Activated gamma-delta T cell (primary cell): ENCODE measurements around the gene SLC39A13.
A peak's percentile ranks its signal among the peaks of the same experiment; 100 is the strongest.

Source experiments
- DNase-seq: peaks from one replicate; lab custom pipeline; 2025; lab: John Stamatoyannopoulos, UW

Gene SLC39A13

DNA sequence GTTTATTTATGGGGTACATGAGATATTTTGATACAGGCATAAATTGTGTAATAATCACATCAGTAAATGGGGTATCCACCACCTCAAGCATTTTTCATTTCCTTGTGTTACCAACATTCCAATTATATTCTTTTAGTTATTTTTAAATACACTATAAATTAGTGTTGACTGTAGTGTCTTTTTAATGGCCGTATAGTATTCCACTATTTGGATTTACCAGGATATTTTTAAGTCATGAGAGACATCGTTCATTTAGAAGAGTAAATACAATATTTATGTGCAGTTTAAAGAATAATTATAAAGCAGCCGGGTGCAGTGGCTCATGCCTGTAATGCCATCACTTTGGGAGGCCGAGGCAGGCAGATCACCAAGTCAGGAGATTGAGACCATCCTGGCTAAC, 23.9 kb upstream of the SLC39A13 start:
- DNase-seq: no peak

DNA sequence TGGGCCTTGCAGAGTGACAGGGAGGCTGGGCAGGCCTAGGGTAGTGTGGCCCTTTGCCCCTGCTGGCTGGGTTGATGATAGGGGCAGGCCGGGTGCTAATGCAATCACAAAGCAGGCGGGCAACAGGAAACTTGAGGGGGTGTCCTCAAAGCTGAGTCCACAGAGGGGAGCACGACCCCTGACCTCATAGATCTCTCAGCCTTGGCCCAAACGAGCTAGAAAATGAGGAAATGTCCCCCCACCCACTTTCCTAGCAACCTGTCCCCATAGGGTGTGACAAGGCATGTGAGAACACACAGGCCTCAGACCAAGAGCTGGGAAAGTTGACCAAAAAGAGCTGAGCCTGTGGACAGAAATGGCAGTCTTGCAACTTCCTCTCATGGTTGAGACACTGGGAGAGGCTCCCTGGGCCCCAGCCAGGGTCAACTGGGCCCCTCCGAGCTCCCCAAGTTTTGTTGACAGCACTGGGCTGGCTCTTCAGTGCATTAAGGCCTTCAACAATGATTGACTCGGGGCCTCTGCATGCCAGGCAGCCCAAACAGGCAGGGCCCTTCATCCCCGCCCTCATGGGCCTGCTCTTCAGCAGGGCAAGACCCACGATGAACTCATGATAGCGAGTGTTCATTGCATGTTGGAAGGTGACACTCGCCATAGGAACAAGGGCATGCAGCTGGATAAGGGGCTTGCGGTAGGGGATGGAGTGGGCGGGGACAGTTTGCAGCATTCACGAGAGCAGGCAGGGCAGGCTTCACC, 20.3 kb upstream of the SLC39A13 start:
- no peak for DNase-seq

DNA sequence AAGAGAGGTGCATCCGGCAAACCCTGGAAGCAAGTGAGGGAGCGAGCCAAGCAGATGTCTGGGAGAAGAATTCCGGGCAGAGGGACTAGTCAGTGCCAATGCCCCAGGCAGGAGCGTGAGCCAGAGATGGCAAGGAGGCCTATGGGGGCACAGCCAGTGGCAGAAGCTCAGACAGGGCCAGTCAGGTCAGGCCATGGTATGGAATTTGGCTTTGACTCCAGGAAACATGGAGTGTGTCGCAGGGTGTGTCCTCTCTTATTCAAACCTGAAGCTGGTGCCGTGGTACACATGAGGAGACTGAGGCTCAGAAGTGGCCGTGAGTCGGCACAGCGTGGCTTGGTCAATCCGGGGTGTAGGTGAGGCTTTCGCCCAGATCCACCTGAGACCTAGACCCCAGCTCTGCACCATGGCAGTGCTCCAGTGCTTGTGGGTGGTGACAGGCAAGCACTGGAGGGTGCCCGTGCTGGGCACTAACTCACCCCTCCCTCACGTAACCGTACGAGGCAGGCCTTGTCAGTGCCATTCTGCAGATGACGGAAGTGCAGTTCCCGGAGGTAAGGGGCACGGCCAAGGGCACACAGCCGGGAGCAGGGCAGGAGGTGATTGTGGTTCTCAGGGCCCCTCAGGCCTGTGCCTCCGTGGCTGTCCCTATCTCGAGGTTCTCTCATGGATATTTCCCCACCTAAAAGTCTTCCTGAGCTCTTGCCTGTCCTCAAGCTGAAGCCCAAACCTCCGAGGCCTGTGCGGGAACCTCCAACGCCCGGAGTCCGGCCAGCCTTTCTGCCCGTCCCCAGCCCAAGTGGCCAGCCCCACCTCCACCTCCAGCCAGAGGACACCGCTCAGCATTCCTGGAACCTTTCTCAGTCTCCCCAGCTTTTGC, 19.5 kb upstream of the SLC39A13 start:
- no peak for DNase-seq

DNA sequence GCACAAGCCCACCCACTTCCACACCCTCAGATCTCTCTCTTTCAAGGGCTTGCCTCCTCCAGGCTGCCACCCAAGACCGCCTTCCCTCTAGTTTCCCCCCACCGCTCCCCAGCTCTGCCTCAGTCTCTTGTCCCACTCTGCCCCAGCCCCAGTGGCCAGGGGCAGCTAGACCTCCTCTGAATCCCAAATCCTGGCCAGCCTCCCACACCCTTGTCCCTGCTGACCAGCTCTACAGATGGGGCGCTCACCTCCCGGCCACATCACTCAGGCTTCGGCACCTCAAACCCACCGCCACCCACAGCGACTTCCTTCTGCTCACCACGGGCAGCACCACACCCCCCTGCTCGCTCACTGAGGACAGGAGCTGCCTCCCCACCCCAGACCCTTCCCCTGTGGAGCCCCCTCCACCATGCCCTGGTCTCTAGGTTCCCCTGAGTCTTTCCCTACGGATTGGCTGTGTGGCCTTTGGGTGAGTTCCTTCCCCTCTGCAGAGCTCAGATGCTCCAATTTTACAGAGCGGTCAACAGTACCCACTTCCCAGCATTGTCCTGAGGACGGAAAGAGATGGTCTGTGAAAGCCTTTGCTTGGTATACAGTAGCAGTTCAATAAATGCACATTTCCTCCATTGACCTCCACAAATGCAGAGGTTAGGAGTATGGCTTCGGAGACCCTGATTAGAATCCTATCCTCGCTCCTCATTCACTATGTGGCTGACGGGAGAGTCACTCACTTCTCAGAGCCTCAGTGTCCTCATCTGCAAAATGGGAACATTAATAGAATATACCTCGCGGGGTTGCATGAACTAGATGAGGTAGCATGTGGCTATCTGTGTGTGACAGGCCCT, 18.6 kb upstream of the SLC39A13 start:
- no peak for DNase-seq

DNA sequence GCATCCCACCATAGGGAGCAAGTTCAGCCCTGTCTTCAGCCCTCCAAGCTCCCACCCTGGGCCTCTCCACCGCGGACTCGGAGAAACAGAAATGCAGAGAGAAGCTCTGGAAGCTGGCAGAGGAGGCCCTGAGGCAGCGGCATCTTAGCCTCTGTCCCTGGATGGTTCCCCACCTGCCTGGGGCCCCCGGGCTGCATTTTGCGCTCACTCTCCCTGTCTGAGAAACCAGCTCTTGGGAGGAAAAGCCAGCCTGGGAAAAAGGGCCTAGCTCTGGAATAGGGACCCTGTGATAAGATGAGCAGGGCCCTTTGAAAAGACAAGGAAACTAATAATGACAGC, 18.0 kb upstream of the SLC39A13 start:
- no peak for DNase-seq

DNA sequence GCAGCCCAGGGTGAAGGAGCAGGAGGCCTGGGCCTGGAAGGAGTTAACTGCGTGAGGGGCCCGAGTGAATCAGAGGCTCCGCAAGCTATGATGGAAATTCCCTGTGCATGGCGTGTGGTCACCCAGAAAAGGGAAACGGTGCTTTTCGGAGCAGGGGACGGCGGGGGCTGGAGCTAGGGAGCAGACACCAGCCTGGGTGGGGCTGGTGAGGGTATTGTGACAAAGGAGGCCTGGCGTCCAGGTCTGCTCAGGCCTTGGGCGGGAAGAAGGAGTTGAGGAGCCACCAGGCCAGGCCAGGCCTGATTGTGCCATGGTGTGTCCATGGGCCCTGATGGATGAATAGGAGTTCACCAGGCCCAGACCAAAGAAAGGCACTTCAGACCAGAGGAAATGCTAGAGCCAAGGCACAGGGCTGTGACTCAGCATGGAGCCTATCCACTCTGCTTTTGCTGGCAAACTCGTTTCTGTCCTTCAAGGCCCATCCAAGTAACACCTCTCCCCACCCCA, 17.3 kb upstream of the SLC39A13 start:
- DNase-seq: no peak

DNA sequence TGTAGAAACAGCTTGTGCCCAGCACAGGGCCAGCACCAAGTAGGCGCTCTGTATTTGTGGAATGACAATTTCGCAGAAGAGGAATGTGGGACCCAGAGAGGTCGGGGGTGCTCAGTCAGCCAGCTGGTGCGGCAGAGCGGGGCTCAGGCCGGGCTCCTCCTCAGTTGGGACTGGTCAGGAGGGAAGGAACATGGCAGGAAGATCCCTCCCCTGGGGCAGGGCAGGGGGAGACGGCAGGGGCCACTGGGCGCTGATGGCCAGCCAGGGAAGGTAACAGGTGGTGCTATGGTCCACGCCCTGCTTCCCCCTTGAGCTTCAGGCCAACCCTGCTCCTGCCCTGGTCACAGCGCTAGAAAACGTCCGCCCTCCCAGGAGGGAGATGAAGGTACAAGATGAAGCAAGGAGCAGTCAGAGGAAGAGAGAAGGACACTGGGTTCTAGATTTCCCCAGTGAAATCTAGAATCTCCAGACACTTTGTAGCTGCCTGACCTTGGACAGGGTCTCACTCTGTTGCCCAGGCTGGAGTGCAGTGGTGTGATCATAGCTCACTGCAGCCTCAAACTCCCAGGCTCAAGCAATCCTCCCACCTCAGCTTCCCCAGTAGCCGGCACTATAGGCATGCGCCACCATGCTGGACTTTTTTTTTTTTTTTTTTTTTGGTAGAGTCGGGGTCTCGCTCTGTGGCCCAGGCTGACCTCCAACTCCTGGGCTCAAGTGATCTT, 16.5 kb upstream of the SLC39A13 start:
- no peak for DNase-seq

DNA sequence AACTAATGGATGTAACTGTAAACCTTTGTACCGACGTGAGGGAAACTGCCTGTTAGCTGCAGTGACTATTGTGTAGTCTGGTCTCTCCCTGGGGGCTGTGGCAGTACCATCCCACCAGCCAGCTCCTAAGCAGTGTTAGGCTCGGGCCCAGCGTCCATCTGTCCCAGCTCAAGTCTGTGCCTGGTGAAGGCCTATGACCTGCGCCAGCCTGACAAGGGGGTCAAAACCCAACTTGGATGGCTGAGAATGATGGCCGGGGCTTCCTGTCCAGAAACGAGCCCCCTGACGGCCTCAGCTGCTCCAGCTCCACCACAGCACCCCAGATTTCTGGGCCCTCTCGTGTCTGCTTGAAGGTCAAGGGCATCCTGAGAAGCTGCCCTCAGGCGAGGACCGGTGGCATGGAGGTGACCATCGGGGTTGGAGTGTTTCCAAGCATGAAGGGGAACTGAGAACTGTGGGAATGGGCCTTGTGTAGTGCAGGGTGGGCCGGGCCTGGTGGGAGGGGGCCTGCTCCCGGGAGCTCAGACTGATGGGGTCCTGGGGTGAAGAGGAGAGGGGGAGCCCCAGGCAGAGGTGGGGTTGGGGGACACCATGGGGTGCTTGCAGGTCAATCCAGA, 15.7 kb upstream of the SLC39A13 start:
- DNase-seq: no peak

DNA sequence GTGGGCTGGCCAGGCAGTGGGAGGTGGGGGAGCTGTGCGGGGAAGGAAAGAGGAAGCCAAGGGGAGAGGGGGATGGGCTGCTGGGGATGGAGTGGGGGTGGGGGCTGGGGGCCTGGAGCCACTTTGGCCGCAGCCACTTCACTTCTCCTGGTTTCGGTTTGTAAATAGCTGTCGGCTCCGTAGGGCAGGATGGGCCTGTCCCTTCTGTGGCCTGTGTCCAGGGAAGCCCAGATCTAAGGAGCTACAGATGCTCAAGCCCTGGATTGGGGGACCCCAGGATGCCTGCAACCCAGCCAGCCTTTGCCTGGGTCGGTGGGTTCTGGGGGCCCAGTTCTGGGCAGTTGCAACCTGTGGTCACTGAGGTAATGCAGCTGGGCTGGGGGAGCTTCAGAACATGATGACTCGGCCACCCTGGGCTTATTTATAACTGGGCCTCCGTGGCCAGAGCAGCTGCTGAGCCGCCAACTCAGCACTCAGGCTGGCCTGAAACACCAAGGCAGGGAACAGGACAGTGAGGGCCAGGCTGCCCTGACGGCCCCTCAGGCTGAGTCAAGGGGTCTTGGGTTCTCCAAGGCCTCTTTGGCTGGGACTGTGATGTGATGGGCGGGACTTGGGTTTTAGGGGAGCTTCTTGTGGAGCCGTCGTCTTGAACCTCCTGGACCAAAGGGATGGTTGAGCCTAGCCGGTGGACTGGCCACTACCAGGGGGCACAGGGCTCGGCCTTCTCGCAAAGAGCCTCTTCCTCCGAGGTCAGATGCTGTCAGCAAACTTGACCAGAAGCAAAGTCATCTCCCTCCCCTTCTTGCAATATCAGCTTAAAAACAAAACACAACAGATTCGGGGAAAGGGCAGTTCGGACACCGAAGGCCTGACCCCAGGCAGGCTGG, 15.0 kb upstream of the SLC39A13 start:
- no peak for DNase-seq

DNA sequence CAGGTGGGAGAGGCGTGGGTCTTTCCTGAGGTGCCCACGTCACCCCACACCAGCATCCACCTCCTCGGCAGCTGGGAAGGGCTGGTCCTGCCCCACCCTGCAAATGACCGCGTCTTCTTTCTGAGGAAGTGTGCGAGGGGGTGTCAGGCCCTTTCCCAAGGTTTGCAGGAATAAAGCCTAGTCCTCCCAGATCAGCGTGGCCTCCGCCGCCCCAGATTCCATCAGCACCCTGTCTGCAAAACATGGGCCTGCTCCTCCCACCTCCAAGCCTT, 14.4 kb upstream of the SLC39A13 start:
- DNase-seq: no peak

DNA sequence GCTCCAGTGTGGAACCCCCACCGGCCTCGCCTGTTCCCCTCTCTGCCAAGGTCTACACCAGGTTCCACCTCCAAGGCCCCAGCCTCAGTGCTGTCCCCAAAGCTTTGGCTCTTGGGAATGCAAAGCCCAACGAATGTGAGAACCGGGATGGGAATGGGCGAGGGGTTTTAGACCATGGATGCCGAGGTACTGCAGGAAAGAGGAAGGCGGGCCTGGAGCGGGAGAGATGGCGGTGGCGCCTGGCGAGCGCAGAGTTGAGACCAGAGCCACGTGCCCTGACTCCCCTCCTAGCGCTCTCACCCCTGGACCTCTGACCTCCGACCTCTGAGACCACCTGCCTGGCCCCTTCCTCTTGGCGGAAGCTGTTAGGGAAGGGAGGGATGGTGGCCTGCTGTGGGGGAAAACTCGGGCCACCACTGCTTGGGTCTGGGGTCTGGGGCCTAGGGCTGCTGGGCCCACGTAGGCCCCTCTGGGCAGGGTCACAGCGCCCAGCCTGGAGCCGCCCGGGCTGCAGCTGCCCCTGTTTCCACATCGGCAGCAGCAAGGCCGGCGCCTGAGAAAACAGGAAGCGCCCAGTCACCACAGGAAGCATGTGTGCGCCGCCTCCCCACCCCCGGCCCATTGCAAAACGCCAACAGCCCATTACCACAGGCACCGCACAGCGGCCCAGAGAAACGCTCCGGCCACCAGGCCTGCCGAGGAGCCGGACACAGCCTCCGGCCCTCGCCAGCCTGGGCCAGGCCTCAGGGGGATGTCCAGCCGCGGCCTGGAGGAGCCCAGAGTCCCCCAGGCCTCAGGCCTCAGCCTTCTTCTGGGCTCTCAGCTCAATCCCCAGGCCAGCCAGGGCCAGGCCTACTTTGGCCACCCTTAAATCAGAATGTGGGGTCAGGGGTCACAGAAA, 13.8 kb upstream of the SLC39A13 start:
- DNase-seq: peak; percentile 24

DNA sequence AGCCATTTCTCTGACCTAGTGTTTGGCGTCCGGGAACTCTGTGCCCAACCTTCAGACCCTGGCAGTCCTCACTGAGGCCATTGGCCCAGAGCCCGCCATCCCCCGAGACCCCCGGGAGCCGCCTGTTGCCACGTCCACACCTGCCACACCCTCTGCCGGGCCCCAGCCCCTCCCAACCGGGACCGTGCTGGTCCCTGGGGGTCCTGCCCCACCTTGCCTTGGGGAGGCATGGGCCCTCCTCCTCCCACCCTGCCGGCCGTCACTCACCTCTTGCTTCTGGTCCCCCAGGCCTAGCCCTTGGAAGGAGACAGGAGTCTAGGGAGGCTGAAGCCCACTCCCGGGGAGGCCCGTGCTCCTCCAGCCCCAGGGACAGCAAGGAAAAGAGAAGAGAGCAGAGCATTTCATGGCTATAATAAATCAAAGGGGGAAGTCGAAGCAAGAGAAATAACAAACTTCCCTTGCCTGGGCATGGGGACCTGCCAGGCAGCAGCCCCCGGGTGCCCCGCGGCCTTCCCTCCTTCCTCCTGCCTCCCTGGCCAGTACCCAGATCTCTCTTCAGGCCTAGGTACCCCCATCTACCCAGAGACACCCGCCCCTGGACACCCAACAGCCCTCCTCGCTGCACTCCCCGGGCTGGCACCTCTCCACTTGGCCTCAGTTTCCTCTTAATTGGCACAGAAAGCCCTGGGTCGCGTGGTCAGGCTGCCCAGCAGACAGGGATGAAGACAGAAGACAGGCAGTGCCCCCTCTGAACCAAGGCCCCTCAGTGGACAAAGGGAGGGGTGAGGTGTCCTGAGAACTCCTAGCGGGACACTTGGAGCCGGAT, 13.0 kb upstream of the SLC39A13 start:
- no peak for DNase-seq

DNA sequence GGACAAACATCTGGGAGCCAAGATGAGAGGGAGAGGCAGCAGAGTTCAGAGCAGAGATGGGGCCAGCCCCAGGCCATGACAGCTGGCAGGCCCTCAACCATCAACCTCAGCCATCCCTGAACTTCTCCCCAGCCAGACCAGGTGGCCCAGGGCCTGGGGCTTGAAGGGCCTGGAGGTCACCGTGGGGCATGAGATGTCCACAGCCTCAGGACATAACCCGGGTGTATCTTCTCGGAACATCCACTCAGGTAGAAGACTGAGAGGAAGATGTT, 12.4 kb upstream of the SLC39A13 start:
- no peak for DNase-seq

DNA sequence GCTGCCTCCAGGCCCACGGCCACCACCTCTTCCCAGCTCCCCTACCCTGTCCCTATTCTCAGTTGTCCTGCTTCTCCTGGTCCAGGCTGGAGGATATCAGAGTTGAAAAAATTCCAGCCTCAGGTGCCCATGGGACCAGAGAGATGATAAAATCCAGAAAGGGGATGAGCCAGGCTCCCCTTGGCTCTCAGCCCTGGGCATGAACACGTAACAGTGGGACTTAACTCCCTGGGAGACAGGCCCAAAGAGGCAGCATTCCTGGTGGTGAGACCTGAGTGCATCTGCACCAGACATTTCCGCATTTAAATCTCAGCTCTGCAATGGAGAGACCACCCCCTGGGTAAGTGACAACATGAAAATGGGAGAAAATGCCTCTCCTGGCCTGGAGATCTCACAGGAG, 10.4 kb upstream of the SLC39A13 start:
- DNase-seq: no peak

DNA sequence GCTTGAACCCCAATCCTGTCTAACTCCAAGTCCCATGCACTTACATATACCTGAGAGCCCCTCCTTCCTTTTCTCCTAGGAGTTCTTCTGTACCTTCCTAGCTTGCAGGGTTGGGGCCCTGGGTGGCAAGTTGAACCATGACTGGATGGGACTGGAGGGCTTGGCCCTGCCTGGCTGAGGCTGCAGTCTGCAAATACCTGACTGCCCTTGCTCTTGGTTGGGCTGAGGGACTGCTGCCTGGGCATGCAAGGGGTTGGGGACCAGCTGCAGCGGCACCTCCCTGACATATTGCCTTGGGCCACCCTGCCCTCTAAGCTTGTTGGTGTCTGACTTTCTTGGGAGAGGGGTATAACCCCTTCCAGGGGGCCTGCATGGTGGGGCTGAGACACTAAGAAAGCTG, 9.8 kb upstream of the SLC39A13 start:
- no peak for DNase-seq

DNA sequence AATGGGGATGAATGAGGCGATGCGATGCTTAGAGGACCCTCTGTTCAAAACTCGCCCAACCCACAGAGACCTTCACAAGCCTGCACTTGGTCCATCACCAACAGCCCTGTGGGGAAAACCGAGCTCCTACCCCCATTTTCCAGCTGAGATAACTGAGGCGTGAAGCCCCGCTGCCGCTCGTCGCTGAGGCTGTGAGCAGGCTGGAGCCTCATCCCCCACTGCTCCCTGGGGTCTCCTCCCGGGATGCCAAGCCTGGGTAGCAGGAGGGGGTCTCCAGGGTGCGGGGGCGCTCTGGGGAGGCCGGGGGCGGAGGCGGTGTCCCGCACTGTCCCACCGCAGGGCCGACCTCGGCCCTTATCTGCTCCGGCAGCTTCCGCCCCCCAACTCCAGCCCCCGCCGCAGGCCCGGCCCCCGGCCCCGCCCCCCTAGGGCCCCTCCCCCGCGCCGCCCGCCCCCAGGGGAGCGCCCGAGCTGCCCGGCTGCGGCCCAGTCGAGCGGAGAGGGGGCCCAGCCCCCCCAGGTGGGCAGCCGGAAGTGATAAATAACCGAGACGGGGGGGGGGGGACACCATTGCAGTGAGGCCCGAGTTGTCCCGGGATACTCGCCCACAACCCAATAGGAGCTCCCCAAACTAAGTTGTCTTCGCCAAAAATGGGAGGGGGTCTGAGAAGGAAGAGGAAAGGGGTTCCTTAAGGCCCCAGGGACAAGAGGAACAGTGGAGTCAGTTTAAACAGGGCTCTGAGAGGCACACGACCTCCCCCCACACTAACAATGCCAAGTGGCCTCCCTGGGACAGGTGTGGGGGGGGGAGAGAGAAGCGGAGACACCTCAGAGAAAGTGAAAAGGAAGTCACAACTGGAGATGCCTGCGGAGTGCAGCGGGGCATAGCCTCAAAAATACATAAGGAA, 8.3 kb upstream of the SLC39A13 start:
- DNase-seq: peak; percentile 30

DNA sequence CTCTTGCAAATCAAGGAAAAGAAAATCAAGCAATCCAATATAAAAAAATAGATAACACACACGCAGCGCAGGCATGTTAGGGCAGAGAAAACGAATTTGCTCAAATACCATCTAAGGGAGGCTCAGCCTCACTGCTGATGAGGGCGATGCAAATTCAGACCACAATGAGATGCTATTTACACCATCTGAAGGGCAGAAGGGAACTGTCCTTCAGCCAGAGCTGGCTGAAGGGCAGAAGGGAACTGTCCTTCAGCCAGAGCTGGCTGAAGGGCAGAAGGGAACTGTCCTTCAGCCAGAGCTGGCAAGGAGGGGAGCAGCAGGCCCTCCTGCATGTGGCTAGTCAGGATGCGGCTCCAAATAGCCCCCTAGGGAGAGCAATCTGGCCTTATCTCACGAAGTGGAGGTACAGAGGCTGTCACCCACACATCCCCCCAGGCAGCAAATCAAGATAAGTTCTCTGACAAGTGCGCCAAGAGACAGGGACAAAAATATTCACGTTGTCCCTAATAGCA, 7.6 kb upstream of the SLC39A13 start:
- no peak for DNase-seq
